Measurements from ENCODE around the gene GATC.

- TF ChIP-seq CTCF (IDR thresholded peaks at IDR 0.05) (no peak), POLR2A (IDR thresholded peaks at IDR 0.05) (no peak)
Measured at GRCh38 chr12:120483621-120484020, 37.4 kb downstream of the GATC start.
